K562 (cell line): Measurements from ENCODE around the gene PITHD1. TPM values are rescaled to one million over a fixed set of nuclear protein-coding genes. Genes with fewer than 3 reads are reported as not detected.
A peak's percentile ranks its signal among the peaks of the same experiment; 100 is the strongest.

ENCODE experiments used
- CBFB ChIP-seq: sonication (generic); formaldehyde crosslinking; IDR thresholded peaks from 2 replicates; pipeline ENCODE4 v1.4.0; 2020; ENCODE audit warnings: mild to moderate bottlenecking, missing genetic modification reagents
- E2F4 ChIP-seq: sonication (generic); formaldehyde crosslinking; IDR thresholded peaks from 2 replicates; pipeline ENCODE4 v1.8.0; 2022; ENCODE audit warnings: mild to moderate bottlenecking, low read depth, missing genetic modification reagents
- E2F8 ChIP-seq: fragments of 450-650 bp; IDR thresholded peaks from 2 replicates; pipeline ENCODE4 v1.7.1; 2018; ENCODE audit warnings: mild to moderate bottlenecking, low read depth; ENCODE audit not compliant: partially characterized antibody
- FOXO4 ChIP-seq: fragments of 450-650 bp; formaldehyde crosslinking; IDR thresholded peaks from 2 replicates; pipeline ENCODE4 v1.4.0; 2020; ENCODE audit warnings: mild to moderate bottlenecking, moderate library complexity
- HDAC3 ChIP-seq: fragments of 450-650 bp; IDR thresholded peaks from 2 replicates; pipeline ENCODE4 v1.6.1; 2018; ENCODE audit warnings: borderline replicate concordance, mild to moderate bottlenecking, moderate library complexity; ENCODE audit not compliant: partially characterized antibody
- ID3 ChIP-seq, 2 experiments: fragments of 250-450 bp in 1 of 2; fragments of 450-650 bp in 1 of 2; sonication (Bioruptor Pico) in 1 of 2; IDR thresholded peaks; 2 replicates each; pipeline versions ENCODE4 v1.6.1 to v1.8.0; 2016 to 2021; ENCODE audit warnings: mild to moderate bottlenecking in 2 of 2, moderate library complexity in 2 of 2, missing compliant biosample characterization in 1 of 2, missing genetic modification characterization in 1 of 2
- KLF10 ChIP-seq: fragments of 250-450 bp; sonication (Bioruptor Pico); IDR thresholded peaks from 2 replicates; pipeline ENCODE4 v1.6.1; 2021; ENCODE audit warnings: matching md5 sums
- MAFG ChIP-seq: fragments of 450-650 bp; conservative IDR thresholded peaks from 2 replicates; pipeline ENCODE4 v1.6.1; 2016; ENCODE audit warnings: missing genetic modification characterization, missing compliant biosample characterization
- NBN ChIP-seq: fragments of 450-650 bp; IDR thresholded peaks from 2 replicates; pipeline ENCODE4 v1.6.1; 2016; ENCODE audit warnings: low read depth, mild to moderate bottlenecking
- NFE2L1 ChIP-seq: fragments of 450-650 bp; IDR thresholded peaks from 2 replicates; pipeline ENCODE4 v1.6.1; 2016; ENCODE audit warnings: missing genetic modification characterization, low read depth, mild to moderate bottlenecking, missing compliant biosample characterization, moderate library complexity, borderline replicate concordance
- NFYB ChIP-seq: IDR thresholded peaks from 2 replicates; pipeline ENCODE4 v1.6.1; 2011; ENCODE audit warnings: mild to moderate bottlenecking, moderate library complexity; ENCODE audit not compliant: insufficient read length; ENCODE audit errors: extremely low read depth
- NUFIP1 ChIP-seq: fragments of 450-650 bp; IDR thresholded peaks from 2 replicates; pipeline ENCODE4 v1.6.1; 2018; ENCODE audit not compliant: partially characterized antibody
- RBM14 ChIP-seq: fragments of 200-400 bp; formaldehyde crosslinking; IDR thresholded peaks from 2 replicates; pipeline ENCODE4 v1.6.1; 2018; ENCODE audit warnings: low read depth, mild to moderate bottlenecking, low read length, moderate library complexity, borderline replicate concordance; ENCODE audit not compliant: insufficient read depth
- SPI1 ChIP-seq: IDR thresholded peaks from 2 replicates; pipeline ENCODE4 v1.6.1; 2011; ENCODE audit warnings: low read depth, low read length, control low read depth, borderline replicate concordance
- SREBF2 ChIP-seq: sonication (generic); formaldehyde crosslinking; IDR thresholded peaks from 2 replicates; pipeline ENCODE4 v1.4.0; 2020; ENCODE audit warnings: mild to moderate bottlenecking, missing genetic modification reagents
- TAF9B ChIP-seq: fragments of 450-650 bp; IDR thresholded peaks from 2 replicates; pipeline ENCODE4 v1.6.1; 2018; ENCODE audit warnings: mild to moderate bottlenecking; ENCODE audit not compliant: partially characterized antibody
- ZNF76 ChIP-seq: fragments of 250-450 bp; sonication (Bioruptor Pico); IDR thresholded peaks from 2 replicates; pipeline ENCODE4 v1.4.0; 2020; ENCODE audit warnings: mild to moderate bottlenecking, moderate library complexity, borderline replicate concordance
- polyA plus RNA-seq, 8 experiments: library from polyadenylated mRNA; depleted of rRNA in 4 of 8; stranded (reverse) in 5 of 8; unstranded in 3 of 8; fragments of >200 nt; fragmentation: Nextera tagmentation in 2 of 8; fragmentation: Illumina TruSeq in 1 of 8; extraction: Ambion mirVana in 2 of 8; extraction: Trizol in 1 of 8; gene quantifications; 2 replicates each; pipeline versions ENCODE4 v1.2.1 to v1.2.3, GENCODE V29; 2011 to 2014; ENCODE audit warnings: inconsistent platforms in 1 of 8, missing spikeins in 1 of 8
- total RNA-seq, 7 experiments: library from RNA; depleted of rRNA in 6 of 7; stranded (reverse); fragments of >200 nt in 6 of 7; fragmentation: Illumina TruSeq in 2 of 7; extraction: Trizol in 2 of 7; gene quantifications; 2 replicates each; pipeline versions ENCODE4 v1.2.1 to v1.2.3, GENCODE V29; 2011 to 2021; ENCODE audit warnings: low replicate concordance in 1 of 7
- TF ChIP-seq, protein P1 (sequence below): sonication (generic); formaldehyde crosslinking; IDR thresholded peaks from 2 replicates; pipeline ENCODE4 v1.8.0; 2022; ENCODE audit warnings: missing genetic modification reagents, mild to moderate bottlenecking, borderline replicate concordance
- TF ChIP-seq, protein P2 (sequence below): fragments of 450-650 bp; IDR thresholded peaks from 2 replicates; pipeline ENCODE4 v1.6.1; 2016; ENCODE audit warnings: low read depth, mild to moderate bottlenecking, moderate library complexity

PITHD1 gene
- total and polyA plus RNA-seq, 9 of the 15 experiments (the other 6 are each of a cell fraction or from before 2014, with no cell fraction given), result 46.5 to 175 (median 149) TPM

GRCh38 chr1:23779826-23780371, 1.7 kb downstream of the PITHD1 start (continued):
- TF ChIP-seq ID3 (CRISPR knock-in tag; IDR thresholded peaks at IDR 0.05) (no peak), ID3 (tag; IDR thresholded peaks at IDR 0.05) (peak; percentile 67; the same call in 1 of the 2 replicates), SREBF2 (CRISPR knock-in tag) (no peak), RBM14 (no peak), KLF10 (no peak), TAF9B (peak; percentile 46), NBN (no peak), SPI1 (no peak), CBFB (CRISPR knock-in tag) (no peak), E2F8 (no peak), NUFIP1 (no peak), FOXO4 (CRISPR knock-in tag) (no peak), E2F4 (CRISPR knock-in tag) (no peak), NFYB (no peak), HDAC3 (no peak), ZNF76 (CRISPR knock-in tag) (no peak), NFE2L1 (tag) (peak; percentile 73), MAFG (tag) (peak; percentile 100)
- TF ChIP-seq, protein P1, sequence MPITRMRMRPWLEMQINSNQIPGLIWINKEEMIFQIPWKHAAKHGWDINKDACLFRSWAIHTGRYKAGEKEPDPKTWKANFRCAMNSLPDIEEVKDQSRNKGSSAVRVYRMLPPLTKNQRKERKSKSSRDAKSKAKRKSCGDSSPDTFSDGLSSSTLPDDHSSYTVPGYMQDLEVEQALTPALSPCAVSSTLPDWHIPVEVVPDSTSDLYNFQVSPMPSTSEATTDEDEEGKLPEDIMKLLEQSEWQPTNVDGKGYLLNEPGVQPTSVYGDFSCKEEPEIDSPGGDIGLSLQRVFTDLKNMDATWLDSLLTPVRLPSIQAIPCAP (CRISPR knock-in tag), result no peak
- TF ChIP-seq, protein P2, sequence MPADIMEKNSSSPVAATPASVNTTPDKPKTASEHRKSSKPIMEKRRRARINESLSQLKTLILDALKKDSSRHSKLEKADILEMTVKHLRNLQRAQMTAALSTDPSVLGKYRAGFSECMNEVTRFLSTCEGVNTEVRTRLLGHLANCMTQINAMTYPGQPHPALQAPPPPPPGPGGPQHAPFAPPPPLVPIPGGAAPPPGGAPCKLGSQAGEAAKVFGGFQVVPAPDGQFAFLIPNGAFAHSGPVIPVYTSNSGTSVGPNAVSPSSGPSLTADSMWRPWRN, result no peak
